ENCODE data around the gene SPTSSB. TPM values are rescaled to one million over a fixed set of nuclear protein-coding genes. Genes with fewer than 3 reads are reported as not detected.

SPTSSB gene
- total and polyA plus RNA-seq, 9 of the 15 experiments (the other 6 are each of a cell fraction or from before 2014, with no cell fraction given): 0.07 TPM; not detected in 8

- no TSS peak for BruUV-seq (replicated peaks)
- Histone ChIP-seq H2AFZ (ENCODE audit: low read depth, low read length) (no peak overlapping the region), H3K9ac (ENCODE audit: insufficient read depth in 1 of 2, low read depth in 2 of 2, low read length in 2 of 2) (no peak overlapping the region), H3K4me2 (ENCODE audit: insufficient read depth, low read length) (no peak overlapping the region), H3K9me1 (ENCODE audit: control insufficient read depth, insufficient read depth, low read length) (no peaks in the 10 kb centered on the region), H3K27me3 (ENCODE audit: control insufficient read depth in 2 of 2, insufficient read depth in 2 of 2, low read length in 2 of 2) (no peaks in the 10 kb centered on the region), H4K20me1 (replicated peaks; ENCODE audit: control insufficient read depth, insufficient read depth, low read length) (no peaks in the 10 kb centered on the region), H3K9me3 (replicated peaks; ENCODE audit: control insufficient read depth, insufficient read depth, low read depth, low read length) (no peaks in the 10 kb centered on the region), H3K36me3 (ENCODE audit: control insufficient read depth, insufficient read depth, low read length) (no peaks in the 10 kb centered on the region), H3K4me1 (replicated peaks in 1 of 2; ENCODE audit: control insufficient read depth in 2 of 2, insufficient read depth in 2 of 2, low read length in 2 of 2) (no peaks in the 10 kb centered on the region), H3K27ac (ENCODE audit: extremely low read depth, low read depth, low read length) (no peak overlapping the region), H3K4me3 (no peak overlapping the region), H3K79me2 (ENCODE audit: control insufficient read depth, insufficient read depth, low read length) (no peaks in the 10 kb centered on the region)
- DNase-seq (ENCODE audit: extremely low read depth in 1 of 4, low spot score in 3 of 4) (no peak), ATAC-seq (no peak), FAIRE-seq (no peak)
- TF ChIP-seq JUND (IDR thresholded peaks at IDR 0.05; ENCODE audit: borderline replicate concordance, low read depth, low read length) (no peak), JUND (tag; IDR thresholded peaks at IDR 0.05; ENCODE audit: borderline replicate concordance, low read depth, low read length) (no peak), MAFF (IDR thresholded peaks at IDR 0.05; ENCODE audit: low read length) (no peak), ATF4 (CRISPR knock-in tag; IDR thresholded peaks at IDR 0.05) (no peak), FOS (IDR thresholded peaks at IDR 0.05; ENCODE audit: extremely low read depth, insufficient read length) (no peak), MTA3 (IDR thresholded peaks at IDR 0.05; ENCODE audit: borderline replicate concordance) (no peak), E2F1 (CRISPR knock-in tag; IDR thresholded peaks at IDR 0.05) (no peak), DMBX1 (CRISPR knock-in tag; IDR thresholded peaks at IDR 0.05; ENCODE audit: borderline replicate concordance) (no peak), RNF2 (IDR thresholded peaks at IDR 0.05) (no peak), NFYB (IDR thresholded peaks at IDR 0.05; ENCODE audit: extremely low read depth, insufficient read length) (no peak), RUNX1 (IDR thresholded peaks at IDR 0.05; ENCODE audit: low read depth) (no peak), SIRT6 (IDR thresholded peaks at IDR 0.05; ENCODE audit: low read depth, low read length) (no peak), HNRNPLL (IDR thresholded peaks at IDR 0.05; ENCODE audit: low read depth, low read length, poor library complexity, severe bottlenecking) (no peak), DIDO1 (tag; IDR thresholded peaks at IDR 0.05; ENCODE audit: low read depth) (no peak), MAFG (tag; conservative IDR thresholded peaks at IDR 0.05) (no peak)
- ChIA-PET POLR2A (no interaction called here), CTCF (ENCODE audit: low intra/inter-chr PET ratio) (no interaction called here)
- in situ Hi-C loops (cut with MboI): no loop called here
- intact Hi-C loops (cut with micrococcal nuclease): no loop called here
Observed at GRCh38 chr3:161388855-161389254, 17.5 kb upstream of the SPTSSB start.
